ENCODE results near the gene CLDND2. TPM values are rescaled to one million over a fixed set of nuclear protein-coding genes. Genes with fewer than 3 reads are reported as not detected.

The CLDND2 gene
- total and polyA plus RNA-seq, 4 donors, result 5.9 to 7.9 (median 7.6) TPM; not detected in 1

DNA sequence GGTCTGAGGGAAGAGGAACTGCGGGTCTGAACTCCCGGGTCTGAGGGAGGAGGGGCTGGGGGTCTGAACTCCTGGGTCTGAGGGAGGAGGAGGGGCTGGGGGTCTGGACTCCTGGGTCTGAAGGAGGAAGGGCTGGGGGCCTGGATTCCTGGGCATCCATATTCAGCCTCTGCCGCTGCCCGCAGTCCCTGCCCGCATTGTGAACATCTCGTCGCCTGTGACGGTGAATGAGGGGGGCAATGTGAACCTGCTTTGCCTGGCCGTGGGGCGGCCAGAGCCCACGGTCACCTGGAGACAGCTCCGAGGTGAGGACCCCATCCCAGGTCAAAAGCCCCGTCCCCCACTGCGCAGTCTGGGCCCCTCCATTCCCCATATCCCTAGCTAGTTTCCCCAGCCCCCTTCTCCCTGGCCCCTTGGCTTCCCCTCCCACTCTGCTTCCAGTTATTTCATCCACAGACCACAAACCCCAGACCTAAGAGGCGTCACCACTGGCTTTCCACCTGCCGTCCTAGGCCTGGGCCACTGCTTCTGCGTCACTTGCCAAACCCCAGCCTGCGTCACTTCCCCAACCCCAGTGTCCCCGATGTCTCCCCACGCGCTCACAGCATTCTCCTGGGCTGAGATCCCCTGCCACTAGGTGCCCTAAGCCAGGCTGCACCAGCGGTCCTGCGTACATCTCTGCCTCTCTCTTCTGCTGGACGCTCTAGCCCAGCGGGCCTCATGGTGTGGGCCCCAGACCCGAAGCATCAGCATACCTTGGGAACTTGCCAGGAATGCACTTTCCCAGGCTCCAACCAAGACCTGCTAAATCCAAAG is 43.4 kb downstream of the CLDND2 start:
- no peaks in the 10 kb centered on the region for H3K27me3 ChIP-seq (ENCODE audit: control insufficient read depth, insufficient read depth, low read length)
- 89% methylated on average over 26 of the region's 26 CpGs for WGBS (ENCODE audit: insufficient coverage)
- H3K27ac ChIP-seq (ENCODE audit: low read depth, low read length), result no peak overlapping the region

DNA sequence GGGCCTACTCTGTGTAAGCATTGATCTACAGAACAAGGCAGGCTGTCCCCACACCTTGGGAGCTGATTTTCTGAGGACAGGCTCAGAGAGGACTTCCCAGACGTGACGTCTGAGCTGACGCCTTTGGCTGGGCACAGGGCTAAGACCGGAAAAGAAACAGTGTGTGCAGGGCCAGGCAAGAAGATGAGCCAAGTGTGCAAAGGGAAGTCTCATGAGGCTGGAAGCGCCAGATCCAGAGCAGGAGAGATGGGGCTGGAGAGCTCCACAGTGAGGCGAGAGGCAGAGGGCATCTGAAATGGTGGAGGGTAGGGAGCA is 44.7 kb downstream of the CLDND2 start:
- no peak overlapping the region for H3K27ac ChIP-seq (ENCODE audit: low read depth, low read length)

More for the DNA sequence above, 43.4 kb downstream of the CLDND2 start:
- Histone ChIP-seq H3K4me1 (ENCODE audit: control insufficient read depth, insufficient read depth, low read length) (peaks cover 20% of the 10 kb centered on the region), H3K36me3 (ENCODE audit: control insufficient read depth, insufficient read depth, low read length) (peaks cover 74% of the 10 kb centered on the region), H3K9me3 (ENCODE audit: control insufficient read depth, insufficient read depth, low read length) (no peaks in the 10 kb centered on the region), H3K4me3 (ENCODE audit: low read depth, low read length) (no peak overlapping the region)
- no peak for DNase-seq (ENCODE audit: low read depth in 4 of 6, low spot score in 6 of 6)

GRCh38 chr19:51323481-51324166 is 45.2 kb downstream of the CLDND2 start:
- Histone ChIP-seq H3K27ac (ENCODE audit: low read depth, low read length) (no peak overlapping the region), H3K27me3 (ENCODE audit: control insufficient read depth, insufficient read depth, low read length) (no peaks in the 10 kb centered on the region)
- WGBS (ENCODE audit: insufficient coverage), result 67% methylated on average over 18 of the region's 29 CpGs

More for the DNA sequence above, 44.7 kb downstream of the CLDND2 start:
- H3K4me1 ChIP-seq (ENCODE audit: control insufficient read depth, insufficient read depth, low read length), result peaks cover 33% of the 10 kb centered on the region
- no peak overlapping the region for H3K4me3 ChIP-seq (ENCODE audit: low read depth, low read length)
- H3K36me3 ChIP-seq (ENCODE audit: control insufficient read depth, insufficient read depth, low read length), result peaks cover 65% of the 10 kb centered on the region
- H3K9me3 ChIP-seq (ENCODE audit: control insufficient read depth, insufficient read depth, low read length), result no peaks in the 10 kb centered on the region
- H3K27me3 ChIP-seq (ENCODE audit: control insufficient read depth, insufficient read depth, low read length), result no peaks in the 10 kb centered on the region
- DNase-seq (ENCODE audit: low read depth in 4 of 6, low spot score in 6 of 6), result no peak
- 80% methylated on average over 6 of the region's 6 CpGs for WGBS (ENCODE audit: insufficient coverage)

GRCh38 chr19:51321799-51322198 is 47.0 kb downstream of the CLDND2 start:
- no peak for DNase-seq (ENCODE audit: low read depth in 4 of 6, low spot score in 6 of 6)
- WGBS (ENCODE audit: insufficient coverage), result 89% methylated on average over 12 of the region's 14 CpGs
- no peak overlapping the region for H3K4me3 ChIP-seq (ENCODE audit: low read depth, low read length)
- H3K27me3 ChIP-seq (ENCODE audit: control insufficient read depth, insufficient read depth, low read length), result no peaks in the 10 kb centered on the region
- peaks cover 53% of the 10 kb centered on the region for H3K36me3 ChIP-seq (ENCODE audit: control insufficient read depth, insufficient read depth, low read length)
- H3K9me3 ChIP-seq (ENCODE audit: control insufficient read depth, insufficient read depth, low read length), result no peaks in the 10 kb centered on the region
- peaks cover 27% of the 10 kb centered on the region for H3K4me1 ChIP-seq (ENCODE audit: control insufficient read depth, insufficient read depth, low read length)
- H3K27ac ChIP-seq (ENCODE audit: low read depth, low read length), result no peak overlapping the region

More at GRCh38 chr19:51323481-51324166, 45.2 kb downstream of the CLDND2 start:
- H3K9me3 ChIP-seq (ENCODE audit: control insufficient read depth, insufficient read depth, low read length), result no peaks in the 10 kb centered on the region
- peaks cover 63% of the 10 kb centered on the region for H3K36me3 ChIP-seq (ENCODE audit: control insufficient read depth, insufficient read depth, low read length)
- H3K4me3 ChIP-seq (ENCODE audit: low read depth, low read length), result no peak overlapping the region
- DNase-seq (ENCODE audit: low read depth in 4 of 6, low spot score in 6 of 6), result no peak
- peaks cover 38% of the 10 kb centered on the region for H3K4me1 ChIP-seq (ENCODE audit: control insufficient read depth, insufficient read depth, low read length)

GRCh38 chr19:51320280-51320657 is 48.5 kb downstream of the CLDND2 start:
- WGBS (ENCODE audit: insufficient coverage), result 7% methylated on average over 14 of the region's 14 CpGs
- peak in 2 of 6 donors; percentile 53 to 78 for DNase-seq (ENCODE audit: low read depth in 4 of 6, low spot score in 6 of 6)
- H3K4me1 ChIP-seq (ENCODE audit: control insufficient read depth, insufficient read depth, low read length), result peaks cover 27% of the 10 kb centered on the region
- peaks cover 39% of the 10 kb centered on the region for H3K36me3 ChIP-seq (ENCODE audit: control insufficient read depth, insufficient read depth, low read length)
- H3K27ac ChIP-seq (ENCODE audit: low read depth, low read length), result no peak overlapping the region
- H3K4me3 ChIP-seq (ENCODE audit: low read depth, low read length), result no peak overlapping the region
- H3K27me3 ChIP-seq (ENCODE audit: control insufficient read depth, insufficient read depth, low read length), result no peaks in the 10 kb centered on the region
- no peaks in the 10 kb centered on the region for H3K9me3 ChIP-seq (ENCODE audit: control insufficient read depth, insufficient read depth, low read length)

DNA sequence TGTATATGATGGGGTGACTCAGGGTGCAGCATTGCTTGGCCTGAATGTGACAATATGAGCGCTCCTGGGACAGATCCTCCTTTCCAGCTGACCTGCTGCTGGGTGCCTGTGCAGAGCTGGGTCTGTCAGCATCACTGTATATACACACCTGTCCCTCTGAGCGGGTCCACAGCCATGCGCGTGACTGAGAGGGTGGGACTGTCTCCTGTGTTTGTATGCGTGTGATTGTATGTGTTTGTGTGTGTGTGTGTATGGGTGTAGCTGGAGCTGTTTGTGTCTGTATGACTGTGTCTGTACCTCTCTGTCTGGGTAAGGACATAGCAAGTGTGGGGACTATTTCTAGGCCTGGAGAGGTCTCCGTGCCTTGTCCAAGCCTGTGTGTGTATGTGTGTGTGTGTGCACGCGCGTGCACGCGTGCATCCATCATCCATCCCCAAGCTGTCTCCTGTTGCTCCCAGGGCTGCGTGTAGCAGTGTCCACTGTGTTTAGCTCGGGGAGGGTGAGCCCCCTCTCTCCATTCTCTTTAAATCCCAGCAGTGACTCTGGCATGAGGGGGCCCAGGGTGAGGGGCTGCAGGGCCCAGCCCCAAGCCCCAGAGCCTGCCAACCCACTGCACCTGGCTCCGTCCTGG is 49.0 kb downstream of the CLDND2 start:
- Histone ChIP-seq H3K9me3 (ENCODE audit: control insufficient read depth, insufficient read depth, low read length) (no peaks in the 10 kb centered on the region), H3K27me3 (ENCODE audit: control insufficient read depth, insufficient read depth, low read length) (no peaks in the 10 kb centered on the region), H3K36me3 (ENCODE audit: control insufficient read depth, insufficient read depth, low read length) (peaks cover 35% of the 10 kb centered on the region), H3K27ac (ENCODE audit: low read depth, low read length) (no peak overlapping the region), H3K4me1 (ENCODE audit: control insufficient read depth, insufficient read depth, low read length) (peaks cover 27% of the 10 kb centered on the region), H3K4me3 (ENCODE audit: low read depth, low read length) (no peak overlapping the region)
- 51% methylated on average over 6 of the region's 14 CpGs for whole genome bisulfite sequencing (ENCODE audit: insufficient coverage)
- peak in 1 of 6 donors; percentile 63 for DNase-seq (ENCODE audit: low read depth in 4 of 6, low spot score in 6 of 6)

- Histone ChIP-seq H3K27ac (ENCODE audit: low read depth, low read length) (no peak overlapping the region), H3K4me1 (ENCODE audit: control insufficient read depth, insufficient read depth, low read length) (peaks cover 24% of the 10 kb centered on the region), H3K4me3 (ENCODE audit: low read depth, low read length) (no peak overlapping the region), H3K27me3 (ENCODE audit: control insufficient read depth, insufficient read depth, low read length) (no peaks in the 10 kb centered on the region), H3K9me3 (ENCODE audit: control insufficient read depth, insufficient read depth, low read length) (no peaks in the 10 kb centered on the region), H3K36me3 (ENCODE audit: control insufficient read depth, insufficient read depth, low read length) (peaks cover 30% of the 10 kb centered on the region)
- peak in 2 of 6 donors; percentile 57 to 62 for DNase-seq (ENCODE audit: low read depth in 4 of 6, low spot score in 6 of 6)
- 42% methylated on average over 22 of the region's 23 CpGs for WGBS (ENCODE audit: insufficient coverage)
These were observed 49.8 kb downstream of the CLDND2 start for GRCh38 chr19:51318687-51319648.

DNA sequence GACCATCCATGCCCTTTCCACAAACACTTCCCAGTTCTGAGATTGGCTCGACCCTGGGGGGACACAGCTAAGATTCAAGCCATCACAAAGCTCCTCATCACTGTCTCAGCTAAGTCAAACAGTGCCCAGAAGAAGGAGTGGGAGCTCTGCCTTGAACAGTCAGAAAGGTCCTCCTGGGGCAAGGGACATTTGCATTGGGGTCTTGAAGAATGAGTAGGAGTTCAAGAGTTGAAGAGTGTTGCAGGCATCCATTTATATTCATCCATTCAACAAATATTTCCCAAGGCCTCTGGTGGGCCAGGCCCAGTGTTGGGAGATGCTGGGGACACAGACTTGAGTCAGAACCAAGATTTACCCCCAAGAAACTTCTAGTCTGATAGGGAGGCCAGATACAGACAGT is 50.8 kb downstream of the CLDND2 start:
- Histone ChIP-seq H3K4me3 (ENCODE audit: low read depth, low read length) (no peak overlapping the region), H3K27ac (ENCODE audit: low read depth, low read length) (no peak overlapping the region), H3K9me3 (ENCODE audit: control insufficient read depth, insufficient read depth, low read length) (no peaks in the 10 kb centered on the region), H3K4me1 (ENCODE audit: control insufficient read depth, insufficient read depth, low read length) (peaks cover 23% of the 10 kb centered on the region), H3K36me3 (ENCODE audit: control insufficient read depth, insufficient read depth, low read length) (peaks cover 23% of the 10 kb centered on the region), H3K27me3 (ENCODE audit: control insufficient read depth, insufficient read depth, low read length) (no peaks in the 10 kb centered on the region)
- DNase-seq (ENCODE audit: low read depth in 4 of 6, low spot score in 6 of 6), result no peak
- WGBS (ENCODE audit: insufficient coverage), result no CpG with 5 or more reads among the region's 1 CpG

DNA sequence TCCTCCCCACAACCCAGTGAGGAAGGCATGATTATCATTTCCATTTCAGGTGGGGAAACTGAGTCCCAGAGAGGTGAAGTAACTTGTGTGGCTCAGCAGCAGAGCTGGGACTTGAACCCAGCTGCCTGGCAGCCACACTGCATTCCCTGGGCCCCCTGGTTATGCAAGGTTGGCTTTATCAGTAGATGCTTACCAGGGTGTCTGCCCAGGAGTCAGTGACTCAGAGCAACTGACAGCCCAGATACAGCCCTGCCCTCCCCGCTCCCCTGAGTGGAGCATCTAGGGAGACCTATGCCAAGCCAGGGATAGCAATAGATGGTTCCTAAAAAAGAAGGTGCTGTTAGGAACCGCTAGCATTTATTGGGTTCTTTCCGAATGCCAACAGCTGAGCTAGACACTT is 51.4 kb downstream of the CLDND2 start:
- WGBS (ENCODE audit: insufficient coverage), result 84% methylated on average over 3 of the region's 3 CpGs
- H3K27me3 ChIP-seq (ENCODE audit: control insufficient read depth, insufficient read depth, low read length), result no peaks in the 10 kb centered on the region
- no peak for DNase-seq (ENCODE audit: low read depth in 4 of 6, low spot score in 6 of 6)
- H3K9me3 ChIP-seq (ENCODE audit: control insufficient read depth, insufficient read depth, low read length), result no peaks in the 10 kb centered on the region
- H3K4me1 ChIP-seq (ENCODE audit: control insufficient read depth, insufficient read depth, low read length), result peaks cover 29% of the 10 kb centered on the region
- peaks cover 17% of the 10 kb centered on the region for H3K36me3 ChIP-seq (ENCODE audit: control insufficient read depth, insufficient read depth, low read length)
- H3K4me3 ChIP-seq (ENCODE audit: low read depth, low read length), result no peak overlapping the region
- H3K27ac ChIP-seq (ENCODE audit: low read depth, low read length), result no peak overlapping the region
